HG02678 (cell line): ENCODE data around the gene SARS1.
A peak's percentile ranks its signal among the peaks of the same experiment; 100 is the strongest.

Experiments
- ATAC-seq: cut with Tn5 transposase; IDR thresholded peaks from one replicate; pipeline ENCODE4 v1.9.1; 2021; ENCODE audit warnings: mild to moderate bottlenecking, moderate library complexity; ENCODE audit not compliant: unreplicated experiment

SARS1 gene

DNA sequence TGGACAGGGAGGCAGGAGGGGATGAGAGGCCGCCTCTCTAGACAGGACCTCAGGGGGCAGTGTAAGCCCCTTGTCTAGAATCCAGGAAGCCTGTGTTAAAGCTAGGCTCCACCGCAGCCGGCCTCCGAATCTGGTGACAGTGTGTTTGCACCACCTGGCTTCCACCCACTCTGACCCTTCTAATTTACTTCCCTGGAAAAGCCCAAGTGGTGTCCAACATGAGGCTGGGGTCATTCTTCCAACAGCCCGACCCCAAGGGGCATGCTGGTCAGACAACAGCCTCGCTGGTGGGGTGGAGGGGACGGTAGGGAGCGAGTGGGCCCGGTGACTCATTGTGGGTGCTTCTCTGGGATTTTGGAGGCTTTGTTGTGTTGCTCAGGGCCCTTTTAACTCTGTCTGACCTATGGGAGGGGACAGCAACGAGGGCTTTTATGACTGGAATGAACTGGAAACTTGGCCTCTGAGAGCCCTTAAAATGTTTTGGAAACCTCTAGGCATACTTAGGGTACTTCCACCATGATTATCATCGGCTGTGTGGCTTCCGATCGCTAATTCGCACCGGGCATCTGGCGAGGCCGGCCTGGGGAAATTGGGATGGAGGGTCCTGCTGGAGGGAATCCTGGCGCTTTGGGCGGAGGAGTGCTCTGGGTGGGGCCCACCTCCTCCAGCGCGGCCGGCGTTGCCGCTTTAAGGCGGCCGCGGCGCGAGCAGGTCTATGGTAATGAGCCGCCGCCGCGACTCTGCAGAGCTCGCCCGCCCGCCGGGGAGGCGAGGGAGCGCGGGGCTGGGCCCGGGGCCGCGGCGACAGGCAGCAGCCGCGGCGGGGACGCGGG lies 35.3 kb downstream of the SARS1 start, which contains the start of gene CELSR2:
Gene CELSR2 (plus strand): TSS at position 743 of the 833 bp plus-strand sequence. CDS start 541 bp downstream, outside the sequence.
- ATAC-seq, result peak; percentile 89

DNA sequence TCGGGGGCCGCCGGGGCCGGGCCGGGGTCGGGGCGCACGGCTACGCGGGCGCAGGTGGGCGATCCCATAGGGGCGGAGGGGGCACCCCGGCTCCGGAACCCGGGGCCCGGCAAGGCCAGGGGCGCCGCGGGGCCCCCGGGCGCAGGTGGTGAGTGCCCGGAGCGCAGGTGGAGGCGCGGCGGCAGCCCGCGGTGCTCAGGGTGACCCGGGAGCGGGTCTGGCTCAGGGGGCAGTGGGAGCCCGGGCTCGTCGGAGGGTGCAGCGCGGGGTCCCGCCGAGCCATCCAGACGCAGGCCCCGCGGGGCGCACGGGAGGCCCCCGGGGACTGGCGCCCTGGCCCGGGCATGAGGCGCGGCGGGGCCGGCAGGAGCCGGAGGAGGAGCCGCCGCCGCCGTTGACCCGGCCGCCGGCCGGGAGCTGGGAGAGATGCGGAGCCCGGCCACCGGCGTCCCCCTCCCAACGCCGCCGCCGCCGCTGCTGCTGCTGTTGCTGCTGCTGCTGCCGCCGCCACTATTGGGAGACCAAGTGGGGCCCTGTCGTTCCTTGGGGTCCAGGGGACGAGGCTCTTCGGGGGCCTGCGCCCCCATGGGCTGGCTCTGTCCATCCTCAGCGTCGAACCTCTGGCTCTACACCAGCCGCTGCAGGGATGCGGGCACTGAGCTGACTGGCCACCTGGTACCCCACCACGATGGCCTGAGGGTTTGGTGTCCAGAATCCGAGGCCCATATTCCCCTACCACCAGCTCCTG lies 36.1 kb downstream of the SARS1 start:
- ATAC-seq, result peak; percentile 35

DNA sequence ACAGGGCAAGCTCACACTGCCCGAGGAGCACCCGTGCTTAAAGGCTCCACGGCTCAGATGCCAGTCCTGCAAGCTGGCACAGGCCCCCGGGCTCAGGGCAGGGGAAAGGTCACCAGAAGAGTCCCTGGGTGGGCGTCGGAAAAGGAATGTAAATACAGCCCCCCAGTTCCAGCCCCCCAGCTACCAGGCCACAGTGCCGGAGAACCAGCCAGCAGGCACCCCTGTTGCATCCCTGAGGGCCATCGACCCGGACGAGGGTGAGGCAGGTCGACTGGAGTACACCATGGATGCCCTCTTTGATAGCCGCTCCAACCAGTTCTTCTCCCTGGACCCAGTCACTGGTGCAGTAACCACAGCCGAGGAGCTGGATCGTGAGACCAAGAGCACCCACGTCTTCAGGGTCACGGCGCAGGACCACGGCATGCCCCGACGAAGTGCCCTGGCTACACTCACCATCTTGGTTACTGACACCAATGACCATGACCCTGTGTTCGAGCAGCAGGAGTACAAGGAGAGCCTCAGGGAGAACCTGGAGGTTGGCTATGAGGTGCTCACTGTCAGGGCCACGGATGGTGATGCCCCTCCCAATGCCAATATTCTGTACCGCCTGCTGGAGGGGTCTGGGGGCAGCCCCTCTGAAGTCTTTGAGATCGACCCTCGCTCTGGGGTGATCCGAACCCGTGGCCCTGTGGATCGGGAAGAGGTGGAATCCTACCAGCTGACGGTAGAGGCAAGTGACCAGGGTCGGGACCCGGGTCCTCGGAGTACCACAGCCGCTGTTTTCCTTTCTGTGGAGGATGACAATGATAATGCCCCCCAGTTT lies 36.9 kb downstream of the SARS1 start:
- no peak for ATAC-seq

DNA sequence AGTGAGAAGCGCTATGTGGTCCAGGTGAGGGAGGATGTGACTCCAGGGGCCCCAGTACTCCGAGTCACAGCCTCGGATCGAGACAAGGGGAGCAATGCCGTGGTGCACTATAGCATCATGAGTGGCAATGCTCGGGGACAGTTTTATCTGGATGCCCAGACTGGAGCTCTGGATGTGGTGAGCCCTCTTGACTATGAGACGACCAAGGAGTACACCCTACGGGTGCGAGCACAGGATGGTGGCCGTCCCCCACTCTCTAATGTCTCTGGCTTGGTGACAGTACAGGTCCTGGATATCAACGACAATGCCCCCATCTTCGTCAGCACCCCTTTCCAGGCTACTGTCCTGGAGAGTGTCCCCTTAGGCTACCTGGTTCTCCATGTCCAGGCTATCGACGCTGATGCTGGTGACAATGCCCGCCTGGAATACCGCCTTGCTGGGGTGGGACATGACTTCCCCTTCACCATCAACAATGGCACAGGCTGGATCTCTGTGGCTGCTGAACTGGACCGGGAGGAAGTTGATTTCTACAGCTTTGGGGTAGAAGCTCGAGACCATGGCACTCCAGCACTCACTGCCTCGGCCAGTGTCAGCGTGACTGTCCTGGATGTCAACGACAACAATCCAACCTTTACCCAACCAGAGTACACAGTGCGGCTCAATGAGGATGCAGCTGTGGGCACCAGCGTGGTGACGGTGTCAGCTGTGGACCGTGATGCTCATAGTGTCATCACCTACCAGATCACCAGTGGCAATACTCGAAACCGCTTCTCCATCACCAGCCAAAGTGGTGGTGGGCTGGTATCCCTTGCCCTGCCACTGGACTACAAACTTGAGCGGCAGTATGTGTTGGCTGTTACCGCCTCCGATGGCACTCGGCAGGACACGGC lies 37.8 kb downstream of the SARS1 start:
- no peak for ATAC-seq

DNA sequence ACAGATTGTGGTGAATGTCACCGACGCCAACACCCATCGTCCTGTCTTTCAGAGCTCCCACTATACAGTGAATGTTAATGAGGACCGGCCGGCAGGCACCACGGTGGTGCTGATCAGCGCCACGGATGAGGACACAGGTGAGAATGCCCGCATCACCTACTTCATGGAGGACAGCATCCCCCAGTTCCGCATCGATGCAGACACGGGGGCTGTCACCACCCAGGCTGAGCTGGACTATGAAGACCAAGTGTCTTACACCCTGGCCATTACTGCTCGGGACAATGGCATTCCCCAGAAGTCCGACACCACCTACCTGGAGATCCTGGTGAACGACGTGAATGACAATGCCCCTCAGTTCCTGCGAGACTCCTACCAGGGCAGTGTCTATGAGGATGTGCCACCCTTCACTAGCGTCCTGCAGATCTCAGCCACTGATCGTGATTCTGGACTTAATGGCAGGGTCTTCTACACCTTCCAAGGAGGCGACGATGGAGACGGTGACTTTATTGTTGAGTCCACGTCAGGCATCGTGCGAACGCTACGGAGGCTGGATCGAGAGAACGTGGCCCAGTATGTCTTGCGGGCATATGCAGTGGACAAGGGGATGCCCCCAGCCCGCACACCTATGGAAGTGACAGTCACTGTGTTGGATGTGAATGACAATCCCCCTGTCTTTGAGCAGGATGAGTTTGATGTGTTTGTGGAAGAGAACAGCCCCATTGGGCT lies 38.6 kb downstream of the SARS1 start:
- ATAC-seq, result no peak

DNA sequence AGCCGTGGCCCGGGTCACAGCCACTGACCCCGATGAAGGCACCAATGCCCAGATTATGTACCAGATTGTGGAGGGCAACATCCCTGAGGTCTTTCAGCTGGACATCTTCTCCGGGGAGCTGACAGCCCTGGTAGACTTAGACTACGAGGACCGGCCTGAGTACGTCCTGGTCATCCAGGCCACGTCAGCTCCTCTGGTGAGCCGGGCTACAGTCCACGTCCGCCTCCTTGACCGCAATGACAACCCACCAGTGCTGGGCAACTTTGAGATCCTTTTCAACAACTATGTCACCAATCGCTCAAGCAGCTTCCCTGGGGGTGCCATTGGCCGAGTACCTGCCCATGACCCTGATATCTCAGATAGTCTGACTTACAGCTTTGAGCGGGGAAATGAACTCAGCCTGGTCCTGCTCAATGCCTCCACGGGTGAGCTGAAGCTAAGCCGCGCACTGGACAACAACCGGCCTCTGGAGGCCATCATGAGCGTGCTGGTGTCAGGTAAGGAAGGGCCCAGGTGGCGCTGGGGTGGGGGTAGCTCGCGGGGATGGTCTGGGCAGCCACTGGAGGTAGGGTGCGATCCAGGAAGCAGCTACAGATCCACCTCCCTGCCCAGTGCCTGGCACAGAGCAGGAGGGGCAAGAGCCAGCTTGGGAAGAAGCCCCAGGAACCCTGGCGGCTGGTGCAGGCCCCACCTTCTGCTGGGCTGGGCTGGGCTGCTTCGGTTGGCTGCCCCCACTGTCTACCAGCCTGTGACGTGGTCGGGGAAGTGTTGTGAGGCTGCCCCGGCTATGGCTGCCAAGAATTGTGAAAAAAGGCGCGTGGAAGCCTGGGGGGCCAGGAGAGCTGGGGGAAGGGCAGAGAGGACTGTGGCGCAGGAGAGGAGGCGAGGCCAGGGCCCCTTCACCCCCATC lies 39.4 kb downstream of the SARS1 start:
- ATAC-seq, result no peak

DNA sequence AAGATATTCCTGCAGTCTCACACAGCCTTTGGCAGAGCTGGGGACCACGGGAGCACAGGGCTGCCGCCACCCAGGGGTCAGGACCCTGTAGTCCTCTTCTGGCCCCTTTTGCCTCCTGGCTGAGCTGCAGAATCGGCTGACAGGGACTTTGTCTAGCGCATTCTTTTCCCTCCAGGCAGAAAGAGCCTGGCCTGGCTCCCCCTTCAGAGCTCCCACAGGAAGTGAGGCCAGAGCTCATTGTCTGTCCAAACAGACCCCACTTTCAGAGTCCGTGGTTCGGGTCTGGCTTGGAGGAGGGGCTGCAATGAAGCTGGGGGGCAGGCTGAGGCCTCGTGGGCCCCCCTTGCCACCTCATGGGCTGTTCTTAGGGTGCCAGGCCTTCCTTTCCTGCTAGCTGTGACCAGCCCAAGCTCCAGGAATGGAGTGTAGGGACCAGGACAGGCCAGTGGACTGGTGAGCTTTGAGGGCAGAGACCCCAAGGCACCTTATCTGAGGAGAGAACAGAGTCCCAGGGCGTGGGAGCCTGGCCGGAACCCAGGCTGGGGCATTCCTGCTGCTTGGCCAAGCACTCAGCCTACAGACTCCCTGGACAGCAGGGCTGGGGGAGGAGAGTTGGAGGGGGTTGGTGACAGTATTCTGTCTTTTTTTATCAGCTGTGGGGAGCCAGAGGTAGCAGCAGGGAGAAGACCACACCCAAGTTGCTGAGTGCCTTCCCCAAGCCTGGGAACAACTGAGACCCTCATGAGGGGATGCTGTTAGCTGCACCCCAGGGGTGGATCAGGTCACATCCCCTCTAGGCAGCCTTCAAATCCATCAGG lies 40.3 kb downstream of the SARS1 start:
- no peak for ATAC-seq

DNA sequence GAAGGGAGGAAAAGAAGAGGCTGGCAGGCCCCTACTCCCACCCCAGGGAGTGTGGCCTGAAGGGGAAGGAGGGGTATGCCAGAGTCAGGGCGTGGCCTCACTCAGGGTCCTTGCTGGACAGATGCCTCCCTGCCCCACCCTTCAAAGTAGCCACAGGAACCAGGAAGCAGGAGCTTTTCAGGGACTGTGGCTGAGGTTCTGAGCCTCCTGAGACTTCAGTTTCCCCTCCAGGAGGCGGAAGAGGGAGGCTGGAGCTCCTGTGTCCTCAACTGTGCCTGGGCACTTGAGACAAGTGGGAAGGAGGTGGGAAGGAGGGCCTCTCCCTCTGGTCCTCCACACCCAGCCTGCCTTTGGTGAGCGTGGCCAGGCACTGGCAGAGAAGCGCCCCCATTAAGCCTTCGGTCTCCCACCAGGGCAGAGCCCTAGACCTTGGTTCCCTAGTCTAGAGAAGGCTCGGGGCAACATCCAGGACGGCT lies 40.9 kb downstream of the SARS1 start:
- no peak for ATAC-seq

DNA sequence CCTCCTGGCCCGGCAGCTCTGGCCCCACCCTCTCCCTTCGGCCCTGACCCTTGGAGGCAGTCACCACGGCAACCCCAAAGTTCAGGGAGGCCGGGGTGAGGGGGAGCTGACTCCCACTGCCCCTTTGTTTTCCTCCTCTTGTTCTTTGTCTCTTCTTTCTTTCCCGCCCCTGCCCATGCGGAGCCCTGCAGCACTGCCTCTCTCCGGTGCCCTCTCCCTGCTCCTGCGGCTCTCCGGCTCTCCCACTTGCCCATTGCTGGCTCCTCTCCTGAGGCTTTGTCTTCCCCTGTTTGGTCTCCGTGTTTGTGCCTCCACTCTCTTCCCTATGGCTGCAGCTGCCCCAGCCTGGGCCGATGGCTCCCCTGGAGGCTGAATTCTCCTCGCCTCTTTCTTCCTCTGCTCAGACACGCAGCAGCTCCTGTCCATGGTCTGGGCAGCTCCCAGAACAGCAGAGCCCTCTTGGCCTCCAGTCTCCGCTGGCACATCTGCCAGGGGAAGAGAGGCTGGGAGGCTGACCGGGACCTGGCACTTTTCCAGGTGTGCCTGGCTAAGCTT lies 41.5 kb downstream of the SARS1 start:
- ATAC-seq, result no peak

DNA sequence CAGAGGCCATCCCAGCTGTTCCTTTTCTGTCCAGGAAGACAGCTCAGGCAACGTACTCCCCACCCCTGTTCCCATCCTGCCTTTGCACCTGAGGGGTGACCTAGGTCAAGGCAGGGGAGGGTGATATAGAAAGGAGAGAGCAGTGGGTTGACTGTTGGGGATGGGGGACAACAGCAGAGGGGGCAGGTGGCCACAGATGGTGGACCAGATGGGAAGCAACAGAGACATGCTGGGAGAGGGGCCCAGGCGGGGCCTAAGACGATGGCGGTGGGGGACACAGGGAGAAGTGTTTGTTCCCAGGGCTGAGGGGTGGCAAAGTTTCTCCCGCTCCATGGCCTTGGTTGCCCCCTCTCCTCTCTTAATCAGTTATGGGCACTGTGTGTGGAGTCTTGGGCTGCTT lies 42.0 kb downstream of the SARS1 start:
- no peak for ATAC-seq

DNA sequence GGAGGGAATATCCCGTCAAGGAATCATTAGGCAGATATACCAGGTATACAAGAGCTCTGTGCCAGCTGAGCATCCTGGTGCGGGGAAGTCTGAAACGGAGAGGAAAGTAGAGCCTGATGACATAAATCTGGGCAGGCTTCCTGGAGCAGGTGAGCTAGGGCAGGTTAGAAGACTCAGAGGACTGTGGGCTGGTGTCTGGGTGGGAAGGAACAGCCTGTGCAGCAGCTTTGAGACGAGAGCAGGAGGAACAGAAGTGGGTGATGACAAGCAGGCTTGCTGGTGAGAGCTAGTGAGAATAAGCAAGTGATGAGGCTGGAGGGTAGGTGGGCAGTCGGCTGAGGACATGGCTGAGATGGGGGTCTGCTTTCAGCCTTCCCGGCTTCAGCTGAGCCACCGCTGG lies 42.4 kb downstream of the SARS1 start:
- ATAC-seq, result no peak

DNA sequence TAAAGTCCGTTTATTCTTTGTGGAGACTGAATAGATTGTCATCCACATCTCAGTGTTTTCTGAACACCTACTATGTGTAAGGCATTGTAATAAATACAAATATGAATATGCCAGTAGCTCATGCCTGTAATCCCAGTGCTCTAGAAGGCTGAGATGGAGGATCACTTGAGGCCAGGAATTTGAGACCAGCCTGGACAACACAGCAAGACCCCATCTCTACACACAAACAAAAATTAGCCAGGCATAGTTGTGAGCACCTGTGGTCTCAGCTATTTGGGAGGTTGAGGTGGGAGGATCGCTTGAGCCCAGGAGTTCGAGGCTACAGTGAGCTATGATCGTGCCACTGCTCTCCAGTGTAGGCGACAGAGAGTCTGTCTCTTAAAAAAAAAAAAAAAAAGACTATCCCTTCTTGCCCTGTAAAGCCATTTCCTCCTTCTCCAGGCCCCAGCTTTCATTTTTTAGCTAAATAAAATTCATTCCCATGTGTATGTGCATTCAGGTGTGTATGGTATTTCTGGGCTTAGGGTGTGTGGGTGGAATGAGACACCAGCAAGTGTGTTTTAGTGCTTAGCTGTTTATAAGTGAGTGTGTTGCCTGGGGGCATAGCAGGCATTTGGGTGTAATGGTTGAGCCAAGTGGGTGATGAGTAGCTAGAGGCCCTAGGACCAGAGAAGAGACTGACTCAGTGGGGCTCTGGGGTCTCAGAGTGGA lies 43.4 kb downstream of the SARS1 start:
- no peak for ATAC-seq

DNA sequence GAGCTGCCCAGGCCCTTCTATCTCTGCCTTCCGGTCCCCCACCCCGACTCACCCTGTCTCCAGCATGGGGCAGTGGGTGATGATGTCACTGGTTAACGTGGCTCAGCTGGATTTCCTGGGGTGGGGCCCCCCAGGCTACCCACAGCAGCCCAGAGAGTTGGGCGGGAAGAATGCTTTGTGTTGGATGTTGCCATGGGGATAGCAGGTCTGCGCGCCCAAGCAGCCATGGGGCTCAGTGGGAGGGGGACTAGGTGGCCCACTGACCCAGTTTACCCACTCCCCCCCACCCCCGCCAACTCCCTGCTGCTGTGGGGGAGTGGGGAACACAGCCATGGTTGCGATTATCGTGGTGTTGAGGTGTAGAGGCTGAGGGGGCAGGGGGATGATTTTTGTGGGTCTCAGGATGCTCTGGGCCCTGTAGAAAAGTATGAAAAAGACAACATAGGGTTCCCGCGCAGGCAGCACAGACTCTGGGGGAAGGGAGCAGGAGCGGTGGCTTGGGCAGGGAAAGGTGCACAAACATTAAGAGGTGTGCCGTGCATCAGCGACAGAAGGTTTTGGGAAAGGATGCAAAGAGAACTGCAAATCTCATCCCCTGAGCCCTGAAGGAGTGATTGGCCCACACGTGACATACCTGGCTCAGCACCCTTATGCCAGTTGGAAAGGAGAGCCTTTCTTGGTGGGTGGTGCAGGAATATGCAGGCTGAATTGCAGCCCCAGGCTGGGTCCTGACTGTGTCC lies 44.1 kb downstream of the SARS1 start:
- ATAC-seq, result no peak

DNA sequence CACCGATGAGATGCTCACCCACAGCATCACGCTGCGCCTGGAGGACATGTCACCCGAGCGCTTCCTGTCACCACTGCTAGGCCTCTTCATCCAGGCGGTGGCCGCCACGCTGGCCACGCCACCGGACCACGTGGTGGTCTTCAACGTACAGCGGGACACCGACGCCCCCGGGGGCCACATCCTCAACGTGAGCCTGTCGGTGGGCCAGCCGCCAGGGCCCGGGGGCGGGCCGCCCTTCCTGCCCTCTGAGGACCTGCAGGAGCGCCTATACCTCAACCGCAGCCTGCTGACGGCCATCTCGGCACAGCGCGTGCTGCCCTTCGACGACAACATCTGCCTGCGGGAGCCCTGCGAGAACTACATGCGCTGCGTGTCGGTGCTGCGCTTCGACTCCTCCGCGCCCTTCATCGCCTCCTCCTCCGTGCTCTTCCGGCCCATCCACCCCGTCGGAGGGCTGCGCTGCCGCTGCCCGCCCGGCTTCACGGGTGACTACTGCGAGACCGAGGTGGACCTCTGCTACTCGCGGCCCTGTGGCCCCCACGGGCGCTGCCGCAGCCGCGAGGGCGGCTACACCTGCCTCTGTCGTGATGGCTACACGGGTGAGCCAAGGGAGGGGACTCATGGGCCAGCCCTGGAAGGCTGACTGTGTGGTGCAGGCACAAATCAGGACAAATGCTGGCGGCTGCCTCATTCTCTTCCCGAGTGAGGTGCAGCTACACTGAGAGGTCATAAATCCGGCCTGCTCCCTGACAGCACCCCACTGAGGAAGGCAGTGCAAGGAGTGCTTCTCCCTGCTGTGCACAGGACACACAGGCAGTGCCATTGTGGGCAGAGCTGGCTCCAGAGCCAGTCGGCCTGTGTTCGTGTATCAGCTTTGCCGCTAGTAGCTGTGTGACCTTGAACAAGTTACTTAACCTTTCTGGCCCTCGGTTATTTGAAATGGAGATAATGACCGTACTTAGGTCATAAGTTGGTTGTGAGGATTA lies 45.1 kb downstream of the SARS1 start:
- ATAC-seq, result no peak
